CD4-positive, alpha-beta memory T cell (primary cell): ENCODE results near the gene ANKIB1. TPM values are rescaled to one million over a fixed set of nuclear protein-coding genes. Genes with fewer than 3 reads are reported as not detected.

Source experiments
- microRNA-seq: library from miRNA; unstranded; fragments of <30 nt; microRNA quantifications from one replicate; pipeline ENCODE4 v1.2.0, GENCODE V29; 2021; ENCODE audit warnings: borderline replicate concordance, borderline number of aligned reads, borderline microRNAs expressed, mixed read lengths
- polyA plus RNA-seq, 2 donors: library from polyadenylated mRNA; unstranded; fragments of 300-500 nt; fragmentation: Illumina TruSeq; gene quantifications; one replicate each; pipeline ENCODE4 v1.2.3, GENCODE V29; 2021
- total RNA-seq, 2 experiments: library from RNA; stranded (reverse); gene quantifications; one replicate each; pipeline ENCODE4 v1.2.3, GENCODE V29; 2021

The ANKIB1 gene
- total and polyA plus RNA-seq, 4 experiments from 2014 or later = 3.7 to 78.5 (median 44.0) TPM

Small RNA genes within 50 kb of the gene (microRNA-seq; reads per million reads assigned to microRNA genes)
- gene MIR1285-1 = not detected

Other genes with a start within 250 kb of the ANKIB1 start
- 10 to 100 TPM; 14.3 to 15.2 TPM for gene CYP51A1, start 111.5 kb upstream of the ANKIB1 start, total RNA-seq
- 10 to 100 TPM; 12.9 to 14.1 TPM for gene CYP51A1, start 111.5 kb upstream of the ANKIB1 start, polyA plus RNA-seq
- gene LRRD1, start 66.8 kb upstream of the ANKIB1 start, total RNA-seq = not detected
- gene LRRD1, start 66.8 kb upstream of the ANKIB1 start, polyA plus RNA-seq = not detected
- 10 to 100 TPM; 66.0 to 80.7 TPM for gene KRIT1, start 60 bp upstream of the ANKIB1 start, total RNA-seq
- 10 to 100 TPM in 1 of 2 donors, 1 to 10 TPM in 1; 7.7 to 21.4 TPM for gene KRIT1, start 60 bp upstream of the ANKIB1 start, polyA plus RNA-seq
- 10 to 100 TPM; 31.9 to 34.8 TPM for gene GATAD1, start 201.5 kb downstream of the ANKIB1 start, total RNA-seq
- gene GATAD1, start 201.5 kb downstream of the ANKIB1 start, polyA plus RNA-seq = 1 to 10 TPM; 5.1 to 7.8 TPM
- gene ERVW-1, start 232.0 kb downstream of the ANKIB1 start, total RNA-seq = under 1 TPM in 1 of 2 experiments, not detected in 1; 0.12 TPM
- not detected for gene ERVW-1, start 232.0 kb downstream of the ANKIB1 start, polyA plus RNA-seq